Measurements from ENCODE around the gene XYLT2. TPM values are rescaled to one million over a fixed set of nuclear protein-coding genes. Genes with fewer than 3 reads are reported as not detected.
"Not testable (repeated sequence)": the region's sequence is repeated elsewhere in the genome, so short reads cannot be mapped to it uniquely, and the experiment has no call there.

XYLT2 gene
- polyA plus RNA-seq, 3 donors, result 4.4 to 10.2 (median 4.4) TPM

GRCh38 chr17:50331085-50331791, 14.7 kb upstream of the XYLT2 start:
- Histone ChIP-seq H4K20me1 (ENCODE audit: insufficient read depth, low read length) (no peaks in the 10 kb centered on the region), H3K27me3 (ENCODE audit: control insufficient read depth in 2 of 2, insufficient read depth in 2 of 2, low read length in 2 of 2) (no peaks in the 10 kb centered on the region), H2AFZ (ENCODE audit: insufficient read depth, low read depth, low read length, poor library complexity, severe bottlenecking) (no peak overlapping the region), H3K4me1 (ENCODE audit: control insufficient read depth in 1 of 2, insufficient read depth in 2 of 2, low read length in 2 of 2) (peaks cover 12 to 14% of the 10 kb centered on the region in 2 donors), H3K4me3 (replicated peaks in 1 of 3; ENCODE audit: low read depth in 2 of 3, low read length in 3 of 3) (no peak overlapping the region), H3K4me2 (replicated peaks; ENCODE audit: extremely low read depth, low read length, poor library complexity, severe bottlenecking) (no peak overlapping the region), H3K9ac (ENCODE audit: insufficient read depth, low read length, poor library complexity, severe bottlenecking) (no peak overlapping the region), H3K79me2 (ENCODE audit: insufficient read depth, low read length) (no peaks in the 10 kb centered on the region), H3K27ac (ENCODE audit: low read depth in 1 of 2, low read length in 2 of 2) (no peak overlapping the region), H3K36me3 (replicated peaks in 1 of 2; ENCODE audit: control insufficient read depth in 1 of 2, insufficient read depth in 2 of 2, low read length in 2 of 2) (no peaks in the 10 kb centered on the region), H3K9me3 (replicated peaks in 1 of 2; ENCODE audit: control insufficient read depth in 1 of 2, insufficient read depth in 1 of 2, low read length in 2 of 2) (no peaks in the 10 kb centered on the region)
- no peak for TF ChIP-seq CTCF (IDR thresholded peaks at IDR 0.05)
- DNase-seq, result peak in 1 of 3 donors; percentile 44
- no peaks in the 10 kb centered on the region for H3K36me3 Mint-ChIP-seq
- H3K4me3 Mint-ChIP-seq, result no peak overlapping the region
- peaks cover 2 to 7% (median 3%) of the 10 kb centered on the region in 3 donors for H3K27me3 Mint-ChIP-seq (ENCODE audit: low read depth in 3 of 3)
- H3K9me3 Mint-ChIP-seq, result no peaks in the 10 kb centered on the region
- H3K27ac Mint-ChIP-seq, result peak overlapping the region in 1 of 7 donors; percentile 24
- intact Hi-C loops (cut with micrococcal nuclease), result no loop called here
- H3K4me1 Mint-ChIP-seq, result peaks cover 23% of the 10 kb centered on the region
- 100% methylated on average over 2 of the region's 4 CpGs for WGBS (ENCODE audit: insufficient coverage)

GRCh38 chr17:50332196-50332595, 13.7 kb upstream of the XYLT2 start:
- Histone ChIP-seq H3K4me3 (replicated peaks in 1 of 3; ENCODE audit: low read depth in 2 of 3, low read length in 3 of 3) (no peak overlapping the region), H3K4me2 (replicated peaks; ENCODE audit: extremely low read depth, low read length, poor library complexity, severe bottlenecking) (no peak overlapping the region), H3K36me3 (replicated peaks in 1 of 2; ENCODE audit: control insufficient read depth in 1 of 2, insufficient read depth in 2 of 2, low read length in 2 of 2) (no peaks in the 10 kb centered on the region), H3K79me2 (ENCODE audit: insufficient read depth, low read length) (no peaks in the 10 kb centered on the region), H3K27ac (ENCODE audit: low read depth in 1 of 2, low read length in 2 of 2) (no peak overlapping the region), H4K20me1 (ENCODE audit: insufficient read depth, low read length) (no peaks in the 10 kb centered on the region), H3K9ac (ENCODE audit: insufficient read depth, low read length, poor library complexity, severe bottlenecking) (no peak overlapping the region), H2AFZ (ENCODE audit: insufficient read depth, low read depth, low read length, poor library complexity, severe bottlenecking) (no peak overlapping the region), H3K27me3 (ENCODE audit: control insufficient read depth in 2 of 2, insufficient read depth in 2 of 2, low read length in 2 of 2) (no peaks in the 10 kb centered on the region), H3K4me1 (ENCODE audit: control insufficient read depth in 1 of 2, insufficient read depth in 2 of 2, low read length in 2 of 2) (peaks cover 12 to 14% of the 10 kb centered on the region in 2 donors), H3K9me3 (replicated peaks in 1 of 2; ENCODE audit: control insufficient read depth in 1 of 2, insufficient read depth in 1 of 2, low read length in 2 of 2) (no peaks in the 10 kb centered on the region)
- H3K27me3 Mint-ChIP-seq (ENCODE audit: low read depth in 3 of 3), result peaks cover 2 to 7% (median 3%) of the 10 kb centered on the region in 3 donors
- WGBS (ENCODE audit: insufficient coverage), result 24% methylated on average over 4 of the region's 6 CpGs
- H3K4me3 Mint-ChIP-seq, result no peak overlapping the region
- intact Hi-C loops (cut with micrococcal nuclease), result no loop called here
- H3K36me3 Mint-ChIP-seq, result no peaks in the 10 kb centered on the region
- H3K27ac Mint-ChIP-seq, result peak overlapping the region in 1 of 7 donors; percentile 26
- TF ChIP-seq CTCF (IDR thresholded peaks at IDR 0.05), result no peak
- no peaks in the 10 kb centered on the region for H3K9me3 Mint-ChIP-seq
- H3K4me1 Mint-ChIP-seq, result peaks cover 23% of the 10 kb centered on the region
- DNase-seq, result peak in 1 of 3 donors; percentile 1

- peak overlapping the region in 1 of 7 donors; percentile 73 for H3K27ac Mint-ChIP-seq
- Histone ChIP-seq H2AFZ (ENCODE audit: insufficient read depth, low read depth, low read length, poor library complexity, severe bottlenecking) (peak overlapping the region; percentile 59), H3K4me1 (ENCODE audit: control insufficient read depth in 1 of 2, insufficient read depth in 2 of 2, low read length in 2 of 2) (peaks cover 12 to 14% of the 10 kb centered on the region in 2 donors), H3K4me2 (replicated peaks; ENCODE audit: extremely low read depth, low read length, poor library complexity, severe bottlenecking) (peak overlapping the region; percentile 24), H3K4me3 (replicated peaks in 1 of 3; ENCODE audit: low read depth in 2 of 3, low read length in 3 of 3) (peak overlapping the region in 1 of 3 experiments; percentile 46)
- WGBS (ENCODE audit: insufficient coverage), result no CpG with 5 or more reads among the region's 14 CpGs
- peaks cover 23% of the 10 kb centered on the region for H3K4me1 Mint-ChIP-seq
- H3K36me3 Mint-ChIP-seq; H3K36me3 ChIP-seq (replicated peaks in 1 of 2; ENCODE audit: control insufficient read depth in 1 of 2, insufficient read depth in 2 of 2, low read length in 2 of 2); H3K27ac ChIP-seq (ENCODE audit: low read depth in 1 of 2, low read length in 2 of 2); H3K9me3 ChIP-seq (replicated peaks in 1 of 2; ENCODE audit: control insufficient read depth in 1 of 2, insufficient read depth in 1 of 2, low read length in 2 of 2); intact Hi-C loops (cut with micrococcal nuclease); H3K9ac ChIP-seq (ENCODE audit: insufficient read depth, low read length, poor library complexity, severe bottlenecking); H3K27me3 Mint-ChIP-seq (ENCODE audit: low read depth in 3 of 3); H3K79me2 ChIP-seq (ENCODE audit: insufficient read depth, low read length); H4K20me1 ChIP-seq (ENCODE audit: insufficient read depth, low read length); H3K27me3 ChIP-seq (ENCODE audit: control insufficient read depth in 2 of 2, insufficient read depth in 2 of 2, low read length in 2 of 2); H3K9me3 Mint-ChIP-seq; DNase-seq: not testable (repeated sequence)
- H3K4me3 Mint-ChIP-seq, result peak overlapping the region; percentile 66 to 91
Observed at GRCh38 chr17:50333291-50334057, 12.5 kb upstream of the XYLT2 start.
